ENCODE data around the gene SDK2.

SDK2 gene, protein sequence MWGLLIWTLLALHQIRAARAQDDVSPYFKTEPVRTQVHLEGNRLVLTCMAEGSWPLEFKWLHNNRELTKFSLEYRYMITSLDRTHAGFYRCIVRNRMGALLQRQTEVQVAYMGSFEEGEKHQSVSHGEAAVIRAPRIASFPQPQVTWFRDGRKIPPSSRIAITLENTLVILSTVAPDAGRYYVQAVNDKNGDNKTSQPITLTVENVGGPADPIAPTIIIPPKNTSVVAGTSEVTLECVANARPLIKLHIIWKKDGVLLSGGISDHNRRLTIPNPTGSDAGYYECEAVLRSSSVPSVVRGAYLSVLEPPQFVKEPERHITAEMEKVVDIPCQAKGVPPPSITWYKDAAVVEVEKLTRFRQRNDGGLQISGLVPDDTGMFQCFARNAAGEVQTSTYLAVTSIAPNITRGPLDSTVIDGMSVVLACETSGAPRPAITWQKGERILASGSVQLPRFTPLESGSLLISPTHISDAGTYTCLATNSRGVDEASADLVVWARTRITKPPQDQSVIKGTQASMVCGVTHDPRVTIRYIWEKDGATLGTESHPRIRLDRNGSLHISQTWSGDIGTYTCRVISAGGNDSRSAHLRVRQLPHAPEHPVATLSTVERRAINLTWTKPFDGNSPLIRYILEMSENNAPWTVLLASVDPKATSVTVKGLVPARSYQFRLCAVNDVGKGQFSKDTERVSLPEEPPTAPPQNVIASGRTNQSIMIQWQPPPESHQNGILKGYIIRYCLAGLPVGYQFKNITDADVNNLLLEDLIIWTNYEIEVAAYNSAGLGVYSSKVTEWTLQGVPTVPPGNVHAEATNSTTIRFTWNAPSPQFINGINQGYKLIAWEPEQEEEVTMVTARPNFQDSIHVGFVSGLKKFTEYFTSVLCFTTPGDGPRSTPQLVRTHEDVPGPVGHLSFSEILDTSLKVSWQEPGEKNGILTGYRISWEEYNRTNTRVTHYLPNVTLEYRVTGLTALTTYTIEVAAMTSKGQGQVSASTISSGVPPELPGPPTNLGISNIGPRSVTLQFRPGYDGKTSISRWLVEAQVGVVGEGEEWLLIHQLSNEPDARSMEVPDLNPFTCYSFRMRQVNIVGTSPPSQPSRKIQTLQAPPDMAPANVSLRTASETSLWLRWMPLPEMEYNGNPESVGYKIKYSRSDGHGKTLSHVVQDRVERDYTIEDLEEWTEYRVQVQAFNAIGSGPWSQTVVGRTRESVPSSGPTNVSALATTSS (N-terminal part only)

DNA sequence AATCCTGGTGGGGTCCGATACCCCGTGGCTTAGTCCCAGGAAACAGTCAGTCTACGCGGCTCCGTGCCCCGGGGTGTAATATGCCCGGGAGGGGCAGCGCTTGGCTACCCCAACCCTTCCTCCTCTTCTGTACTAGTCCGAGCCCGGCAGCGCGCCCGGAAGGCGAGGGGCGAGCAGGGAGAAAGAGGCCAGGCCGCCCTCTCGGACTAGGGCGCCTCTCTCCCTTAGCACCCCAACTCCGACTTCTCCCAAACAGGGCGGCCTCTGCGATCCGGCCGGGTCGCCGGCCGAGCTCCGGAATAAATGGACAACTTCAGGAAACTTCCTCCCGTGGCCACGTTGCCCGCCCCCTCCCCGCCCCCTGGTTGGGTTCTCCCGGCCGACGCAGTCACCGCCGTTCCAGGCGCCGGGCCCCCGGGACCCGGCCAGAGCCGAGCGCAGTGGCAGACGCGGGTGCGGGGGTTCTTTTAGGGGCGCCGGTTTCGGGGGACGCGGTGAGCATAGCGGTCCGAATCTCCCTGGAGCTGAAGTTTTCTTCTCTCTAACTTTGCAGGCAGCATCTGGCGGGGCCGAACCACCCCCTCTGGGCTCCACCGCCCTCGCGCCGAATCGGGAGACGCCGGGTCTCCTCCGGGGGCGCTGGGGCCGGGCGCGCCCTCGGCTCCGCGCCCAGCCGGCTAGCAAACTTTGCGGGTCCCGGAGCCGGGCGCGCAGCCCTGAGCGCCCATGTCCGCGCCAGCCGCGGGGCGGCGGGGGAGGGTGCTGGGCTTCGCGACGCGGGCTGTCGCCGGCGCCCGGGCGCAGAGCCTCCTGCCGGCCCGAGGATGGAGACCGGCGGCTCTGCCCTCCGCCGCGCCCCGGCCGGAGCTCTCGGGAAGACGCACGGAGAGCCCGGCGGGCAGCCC, at the start of gene SDK2:
Gene SDK2, minus strand, starts transcription at position 301 of the 905 bp plus-strand sequence. CDS start 357 bp downstream, outside the sequence.
- no peak for DNase-seq (ENCODE audit: low spot score)

DNA sequence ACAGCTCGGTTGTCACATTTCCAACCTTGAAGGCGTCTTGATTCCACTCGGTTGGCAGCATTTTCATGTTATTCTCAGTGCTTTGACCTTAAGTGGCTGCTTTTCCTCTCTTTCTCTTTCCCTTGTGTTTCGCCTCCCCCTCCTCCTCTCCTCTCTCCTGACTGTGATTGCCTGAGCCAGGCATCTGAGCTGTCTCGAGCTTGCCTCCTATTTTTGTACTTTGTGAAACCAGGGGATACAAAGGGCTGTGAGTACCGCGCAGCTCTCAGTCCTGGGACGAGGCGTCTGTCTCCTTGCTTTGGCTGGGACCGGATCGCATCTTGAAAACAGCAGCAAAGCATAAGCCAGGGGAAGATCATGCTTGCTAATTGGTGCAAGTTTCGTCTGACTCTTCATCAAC, 48.8 kb upstream of the SDK2 start:
- no peak for DNase-seq (ENCODE audit: low spot score)

DNA sequence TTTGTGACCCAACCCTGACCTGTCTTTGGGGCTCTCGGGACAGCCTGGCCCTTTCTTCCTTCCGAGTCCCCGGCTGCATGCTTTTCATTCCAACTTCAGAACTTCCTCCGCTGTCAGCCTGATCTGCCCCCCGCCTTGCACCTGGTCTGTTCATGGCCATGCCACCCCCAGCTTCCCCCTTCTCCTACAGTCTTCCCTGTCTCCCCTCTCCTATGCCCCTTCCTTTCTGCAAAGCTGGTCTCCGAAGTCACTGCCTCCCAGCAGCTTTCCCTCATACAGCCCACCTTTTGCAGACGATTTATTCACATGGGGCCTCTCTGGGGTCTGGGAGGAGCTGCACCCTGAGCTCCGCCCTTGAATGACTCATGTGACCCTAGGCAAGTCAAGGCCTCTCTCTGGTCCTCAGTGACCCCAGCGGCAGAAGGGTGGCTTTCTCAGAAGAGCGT, 47.1 kb upstream of the SDK2 start:
- DNase-seq (ENCODE audit: low spot score) = no peak

DNA sequence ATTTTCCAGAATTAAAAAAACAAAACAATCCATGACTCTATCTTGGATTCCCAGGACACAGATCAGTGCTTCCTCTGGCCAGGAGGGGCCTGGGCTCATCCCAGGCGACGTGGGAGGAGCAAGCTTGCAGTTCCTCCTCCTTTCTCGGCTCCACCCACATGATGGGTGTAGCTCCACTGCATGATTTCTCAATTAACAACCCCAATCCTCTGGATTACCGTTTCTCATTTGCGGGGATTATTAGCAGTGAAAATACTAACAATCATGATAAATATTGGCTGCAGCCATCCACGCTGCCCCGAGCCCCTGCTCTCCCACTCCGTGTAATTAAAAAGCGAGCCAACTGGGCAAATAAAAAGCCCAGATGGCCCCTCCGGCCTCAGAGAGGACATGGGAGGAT, 46.4 kb upstream of the SDK2 start:
- no peak for DNase-seq (ENCODE audit: low spot score)

DNA sequence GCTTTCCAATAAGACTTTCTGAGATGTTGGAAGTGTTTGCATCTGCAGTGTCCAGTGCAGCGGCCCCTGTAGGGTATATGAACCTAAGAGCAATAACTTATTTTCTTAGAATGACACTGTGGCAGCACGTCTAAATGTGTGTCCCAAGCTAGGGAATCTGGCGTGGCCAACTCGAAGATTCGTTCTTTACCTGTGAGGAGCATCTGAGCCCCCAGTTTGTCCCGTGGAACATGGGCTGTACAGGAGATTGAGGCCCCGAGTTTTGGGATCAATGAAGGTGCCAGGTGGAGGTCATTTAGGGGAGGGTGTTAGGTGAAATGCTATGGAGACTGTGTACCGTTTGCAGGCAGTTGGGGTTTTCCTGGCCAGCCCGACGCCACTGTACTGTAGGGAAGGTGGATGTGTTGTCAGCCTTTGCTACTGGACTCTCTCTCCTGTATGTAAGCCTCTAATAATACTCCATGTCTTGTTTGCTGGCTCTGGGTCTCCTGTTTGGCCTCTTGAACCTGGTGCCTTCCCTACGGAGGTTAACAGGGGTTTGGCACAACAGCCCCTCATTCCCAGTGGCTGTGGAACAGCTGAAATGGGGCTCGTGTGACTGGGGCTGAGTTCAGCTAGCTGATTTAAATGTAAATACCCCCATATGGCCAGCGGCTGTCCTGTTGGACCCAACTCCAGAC, 45.5 kb upstream of the SDK2 start:
- DNase-seq (ENCODE audit: low spot score) = no peak

DNA sequence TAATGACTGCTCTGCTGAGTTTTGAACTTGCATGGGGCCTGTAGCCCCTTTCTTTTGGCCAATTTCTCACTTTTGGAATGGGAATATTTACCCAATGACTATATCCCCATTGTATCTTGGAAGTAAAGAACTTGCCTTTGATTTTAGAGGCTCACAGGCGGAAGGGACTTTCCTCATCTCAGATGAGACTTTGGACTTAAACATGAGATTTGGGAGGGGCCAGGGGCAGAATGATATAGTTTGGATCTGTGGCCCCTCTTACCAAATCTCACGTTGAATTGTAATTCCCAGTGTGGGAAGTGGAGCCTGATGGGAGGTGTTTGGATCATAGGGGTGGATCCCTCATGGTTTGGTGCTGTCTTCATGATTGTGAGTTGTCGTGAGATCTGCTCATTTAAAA, 42.7 kb upstream of the SDK2 start:
- DNase-seq (ENCODE audit: low spot score) = no peak

DNA sequence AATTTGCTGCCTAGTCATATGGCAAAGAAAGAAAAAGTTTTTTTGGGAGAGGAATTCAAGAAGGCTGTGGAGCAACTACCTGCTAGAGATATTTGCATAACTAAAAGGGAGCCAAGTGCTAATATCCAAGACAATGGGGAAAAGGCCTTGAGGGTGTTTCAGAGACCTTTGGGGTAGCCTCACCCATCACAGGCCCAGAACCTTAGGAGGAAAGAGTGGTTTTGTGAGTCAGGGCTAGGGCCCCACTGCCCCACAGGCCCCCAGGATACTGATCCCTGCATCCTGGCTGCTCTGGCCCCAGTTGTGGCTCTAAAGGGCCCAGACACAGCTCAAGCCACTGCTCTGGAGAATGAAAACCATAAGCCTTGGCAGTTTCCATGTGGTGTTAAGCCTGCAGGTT, 41.9 kb upstream of the SDK2 start:
- no peak for DNase-seq (ENCODE audit: low spot score)

DNA sequence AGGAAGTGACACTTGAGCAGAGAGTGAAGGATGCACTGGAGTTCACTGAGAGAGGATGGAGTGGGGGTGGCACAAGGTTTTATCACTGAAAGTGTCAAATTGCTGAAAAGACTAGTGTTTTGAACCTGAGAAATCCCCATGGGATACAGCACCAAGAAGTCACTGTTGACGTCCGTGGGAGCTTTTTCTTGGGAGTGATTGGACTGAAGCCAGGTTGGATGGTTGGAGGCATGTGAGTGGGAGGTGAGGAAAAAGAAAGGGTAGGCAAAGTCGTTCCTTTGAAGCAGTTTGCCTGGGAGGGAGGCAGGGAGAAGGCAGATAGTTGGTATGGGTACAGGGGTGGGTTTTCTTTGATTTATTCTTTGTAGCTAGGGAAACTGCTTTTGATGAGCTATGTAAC, 39.9 kb upstream of the SDK2 start:
- DNase-seq (ENCODE audit: low spot score) = no peak

DNA sequence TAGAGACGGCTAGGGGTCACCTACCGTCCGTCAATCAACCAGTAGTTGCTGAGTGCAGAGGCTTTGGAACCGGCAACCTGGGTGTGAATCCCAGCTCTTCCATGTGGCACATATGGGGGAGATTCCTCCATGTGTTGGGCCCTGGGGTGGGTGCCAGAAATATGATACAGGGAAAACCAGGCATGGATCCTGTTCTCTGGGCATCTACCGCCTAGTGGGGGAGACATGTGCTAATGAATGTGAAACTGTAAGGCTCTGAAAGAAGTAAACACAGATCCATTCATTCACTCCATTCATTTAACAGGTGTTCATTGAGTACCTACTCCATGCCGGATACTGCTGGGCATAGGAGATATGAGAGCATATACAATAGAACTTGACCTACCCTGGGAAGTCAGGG, 39.5 kb upstream of the SDK2 start:
- DNase-seq (ENCODE audit: low spot score) = no peak

DNA sequence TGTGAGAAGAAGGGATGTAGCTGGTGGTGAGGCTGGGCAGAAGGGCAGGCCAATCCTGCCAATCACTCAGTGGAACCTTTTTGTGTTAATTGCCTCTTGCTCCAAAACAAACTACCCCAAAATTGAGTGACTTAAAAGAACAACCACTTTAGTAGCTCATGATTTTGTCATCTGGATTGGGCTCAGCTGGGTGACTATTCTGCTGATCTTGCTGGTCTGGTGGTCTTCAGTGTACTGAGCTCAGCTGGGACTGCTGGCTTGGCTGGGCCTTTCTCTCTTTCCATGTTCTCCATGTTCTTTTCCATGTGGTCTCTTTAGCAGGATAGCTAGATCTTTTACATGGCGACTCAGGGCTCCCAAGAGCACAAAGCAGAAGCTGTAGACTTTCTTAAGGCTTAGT, 37.7 kb upstream of the SDK2 start:
- DNase-seq (ENCODE audit: low spot score) = no peak

DNA sequence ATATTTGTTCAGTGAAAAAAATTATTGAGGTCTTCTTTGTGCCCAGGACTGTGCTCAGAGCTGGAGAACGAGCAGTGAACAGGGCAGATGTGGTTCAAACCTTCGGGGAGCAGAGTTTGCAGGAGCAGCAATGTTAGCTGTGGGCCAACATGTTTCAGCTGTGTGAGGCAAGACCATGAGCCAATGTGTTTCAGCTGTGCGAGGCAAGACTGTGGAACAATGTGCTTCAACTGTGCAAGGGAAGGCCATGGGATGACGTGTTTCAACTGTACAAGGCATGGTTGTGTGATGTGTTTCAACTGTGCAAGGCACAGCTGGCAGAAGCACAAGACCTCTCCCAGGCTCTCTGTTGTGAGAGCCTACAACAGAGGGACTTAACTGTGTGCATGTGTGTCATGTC, 35.2 kb upstream of the SDK2 start:
- no peak for DNase-seq (ENCODE audit: low spot score)

DNA sequence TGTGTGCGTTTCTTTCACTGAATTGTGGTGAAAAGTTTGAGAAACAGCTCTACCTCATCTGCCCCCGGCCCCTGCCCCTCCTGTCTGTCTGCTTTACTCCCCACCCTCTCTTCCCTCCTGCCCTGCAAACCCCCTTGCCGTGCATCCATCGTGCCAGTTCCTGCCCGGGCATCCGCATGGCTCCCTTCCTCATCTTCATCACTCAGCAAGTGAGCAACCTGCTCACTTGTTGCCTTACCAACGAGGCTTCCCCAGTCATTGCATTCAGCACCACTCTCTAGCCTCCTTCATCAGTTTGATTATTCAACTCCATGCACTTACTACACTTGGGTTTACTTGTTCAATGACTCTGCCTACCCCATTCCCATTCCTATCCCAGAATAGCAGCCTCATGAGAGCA, 34.8 kb upstream of the SDK2 start:
- no peak for DNase-seq (ENCODE audit: low spot score)

DNA sequence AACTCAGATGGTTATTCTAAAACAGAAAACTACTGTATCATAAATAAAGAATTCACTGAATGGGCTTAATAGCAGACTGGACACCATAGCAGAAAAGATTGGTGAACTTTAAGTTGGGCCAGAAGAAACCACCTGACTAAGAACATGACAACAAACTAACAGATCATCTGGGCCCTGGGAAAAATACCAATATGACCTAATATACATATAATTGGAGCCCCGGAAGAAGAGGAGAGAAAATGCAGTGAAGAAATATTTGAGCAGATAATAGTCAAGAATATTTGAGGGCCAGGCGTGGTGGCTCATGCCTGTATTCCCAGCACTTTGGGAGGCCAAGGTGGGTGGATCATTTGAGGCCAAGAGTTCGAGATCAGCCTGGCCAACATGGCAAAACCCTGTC, 25.5 kb upstream of the SDK2 start:
- DNase-seq (ENCODE audit: low spot score) = no peak

DNA sequence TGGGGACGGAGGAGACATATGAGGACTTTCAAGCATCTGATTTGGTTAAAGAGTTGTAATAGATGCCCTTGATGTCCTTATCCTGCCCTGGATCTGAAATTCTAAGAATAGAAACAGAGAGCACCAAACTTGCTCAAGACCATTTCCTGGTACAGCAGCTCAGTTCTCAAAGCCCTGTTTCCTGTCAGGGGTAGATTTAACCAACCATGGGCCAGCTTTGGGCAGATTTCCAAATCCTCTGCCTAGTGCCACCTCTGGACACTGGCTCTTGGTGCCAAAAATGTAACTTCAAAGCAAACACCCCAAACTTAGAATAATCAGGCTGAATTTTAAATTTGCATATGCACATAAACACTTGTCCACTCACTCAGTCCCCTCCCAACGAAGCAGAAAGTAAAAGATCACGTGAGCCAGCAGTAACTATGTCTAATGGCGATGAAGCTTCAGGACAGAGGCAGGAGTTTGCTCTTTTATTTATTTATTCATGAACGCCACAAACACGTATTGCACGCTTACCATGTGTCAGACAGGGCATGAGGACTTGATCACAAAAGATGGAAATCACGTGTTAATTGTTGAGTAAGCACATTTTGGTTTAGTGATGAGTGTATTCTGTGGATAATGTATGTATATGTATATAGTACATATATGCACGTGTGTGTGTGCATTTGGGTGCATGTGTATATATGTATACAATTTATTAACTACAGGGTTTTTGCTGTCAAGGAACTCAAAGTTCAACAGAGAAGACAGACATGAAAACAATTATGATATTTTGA, 23.1 kb upstream of the SDK2 start:
- DNase-seq (ENCODE audit: low spot score) = peak; percentile 16

DNA sequence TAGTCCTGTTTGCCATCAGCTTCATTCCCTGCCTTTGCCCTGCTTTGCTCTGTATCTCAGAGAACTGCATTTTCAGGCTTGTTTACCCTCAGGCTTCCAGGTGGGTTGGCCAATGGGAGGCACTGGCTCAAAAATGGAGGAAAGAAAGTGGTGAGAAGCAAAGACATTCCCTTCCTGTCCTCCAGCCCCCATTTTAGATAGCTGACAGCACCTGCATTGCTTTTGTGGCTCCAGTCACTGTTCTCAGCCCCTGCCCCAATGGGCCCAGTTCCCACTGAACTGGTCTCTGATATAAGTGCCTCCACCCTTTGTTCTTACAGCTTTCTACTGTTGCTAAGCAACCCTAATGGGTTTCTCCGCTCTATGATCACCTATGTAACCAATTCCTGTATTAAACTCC, 19.4 kb upstream of the SDK2 start:
- DNase-seq (ENCODE audit: low spot score) = no peak

DNA sequence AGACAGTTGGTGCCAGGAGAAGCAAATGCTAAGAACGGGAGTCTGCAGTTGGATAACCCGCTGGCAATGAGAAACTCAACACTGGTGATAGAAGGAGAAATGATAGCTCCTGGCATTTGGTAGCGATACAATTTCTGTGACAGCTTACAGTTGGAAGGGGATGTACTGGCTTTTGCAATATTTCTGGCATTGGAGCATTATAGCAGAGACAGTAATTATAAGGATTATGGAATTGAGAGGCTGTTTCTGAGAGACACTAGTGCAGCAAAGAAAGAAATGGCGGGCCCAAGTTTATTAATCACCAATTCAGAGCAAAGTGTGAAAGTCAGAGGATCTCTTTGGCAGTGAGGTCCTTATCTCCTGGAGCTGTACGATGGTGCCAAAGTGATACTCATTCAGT, 16.1 kb upstream of the SDK2 start:
- DNase-seq (ENCODE audit: low spot score) = no peak

DNA sequence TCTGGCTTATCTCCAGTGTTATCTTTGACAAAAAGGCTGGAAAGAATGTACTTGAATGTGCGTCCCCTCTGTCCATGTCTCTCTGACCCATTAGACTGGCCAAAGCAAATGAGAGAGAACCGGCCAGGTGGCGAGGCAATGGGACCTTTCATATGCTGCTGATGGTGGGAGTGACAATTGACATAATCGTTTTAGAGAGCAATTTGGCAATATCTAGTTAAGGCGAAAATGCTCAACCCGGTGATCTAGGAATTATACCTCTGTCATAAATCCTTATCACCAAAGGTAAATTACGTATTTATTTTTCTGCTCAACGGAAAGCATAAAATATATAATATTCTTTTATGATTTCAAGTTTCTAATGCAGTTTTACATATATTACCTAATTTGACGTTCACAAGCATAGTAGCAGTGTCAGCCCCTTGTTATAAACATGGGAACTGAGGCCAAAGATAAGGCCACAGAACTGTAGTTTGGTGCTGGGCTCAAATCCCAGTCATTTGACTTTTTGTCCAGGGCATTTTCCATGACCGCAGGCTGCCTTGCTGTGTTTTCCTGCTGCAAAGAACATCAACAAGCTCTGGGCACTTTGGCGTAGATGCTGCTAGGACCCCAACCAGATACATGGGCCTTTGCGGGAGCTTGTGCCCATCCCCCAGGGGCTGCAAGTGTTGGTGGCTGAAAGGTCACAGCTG, 14.7 kb upstream of the SDK2 start:
- no peak for DNase-seq (ENCODE audit: low spot score)

DNA sequence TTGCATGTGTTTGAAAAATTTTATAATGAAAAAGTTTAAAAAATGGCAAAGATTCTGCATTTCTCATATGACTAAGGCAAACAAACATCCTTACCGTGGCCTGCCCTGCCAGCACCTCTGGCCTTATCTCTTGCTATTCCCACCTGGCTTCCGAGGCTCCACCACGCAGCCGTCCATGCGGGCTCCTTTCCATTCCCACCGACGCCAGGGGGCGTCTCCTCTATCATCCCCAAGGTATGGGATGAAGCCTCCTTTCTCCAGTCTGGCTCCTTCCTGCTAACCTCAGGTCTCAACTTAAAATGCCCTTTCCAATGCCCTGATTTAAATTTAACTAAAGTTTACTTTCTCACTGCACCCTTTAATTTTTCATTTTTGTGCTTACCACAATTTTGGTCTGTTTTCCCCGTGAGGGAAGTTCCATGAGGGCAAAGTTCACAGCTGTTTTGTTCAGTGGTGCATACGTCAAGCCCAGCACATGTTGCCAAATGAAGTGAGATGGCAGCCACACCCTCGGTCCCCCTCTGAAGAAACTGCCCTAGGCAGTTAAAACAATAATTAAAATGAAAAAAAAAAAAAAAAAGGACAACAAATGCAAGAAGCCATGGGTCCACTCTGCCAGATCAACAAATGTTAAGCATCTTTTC, 13.3 kb upstream of the SDK2 start:
- DNase-seq (ENCODE audit: low spot score) = no peak

DNA sequence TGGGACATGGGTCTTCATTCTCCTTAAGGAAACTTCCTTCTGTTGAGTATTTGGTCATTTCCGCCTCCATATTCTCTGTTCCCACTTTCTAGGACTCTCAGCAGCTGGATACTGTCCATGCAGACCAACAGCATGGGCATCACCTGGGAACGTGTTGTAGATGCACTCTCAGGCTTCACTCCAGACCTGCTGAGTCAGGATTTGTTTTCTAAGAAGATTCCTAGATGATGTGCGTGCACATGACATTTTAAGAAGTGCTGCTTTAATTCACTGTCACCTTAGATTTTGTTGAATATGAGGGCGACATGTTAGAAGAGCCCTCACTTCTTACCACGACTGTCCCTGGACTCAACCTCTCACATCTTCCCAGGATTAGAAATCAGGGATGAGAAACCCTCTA, 10.0 kb upstream of the SDK2 start:
- no peak for DNase-seq (ENCODE audit: low spot score)
